Body of pancreas (tissue), 4 donors: ENCODE data around the gene RIMS4.

Experiments used
- CTCF ChIP-seq, 7 experiments: fragments of 450-650 bp in 4 of 7; fragments of 200-600 bp in 3 of 7; sonication (generic) in 3 of 7; IDR thresholded peaks; one replicate each; pipeline ENCODE4 v1.5.1; 2016 to 2019; ENCODE audit warnings: antibody characterized with exemption in 7 of 7
- POLR2A ChIP-seq, 3 donors: fragments of 450-650 bp; IDR thresholded peaks; one replicate each; pipeline ENCODE4 v1.6.1; 2016; ENCODE audit warnings: antibody characterized with exemption in 3 of 3, mild to moderate bottlenecking in 2 of 3

- TF ChIP-seq POLR2A (IDR thresholded peaks at IDR 0.05) (no peak), CTCF (IDR thresholded peaks at IDR 0.05) (no peak)
These were observed 24.6 kb downstream of the RIMS4 start for GRCh38 chr20:44785768-44786167.
